ENCODE measurements around the gene PCDH12. TPM values are rescaled to one million over a fixed set of nuclear protein-coding genes. Genes with fewer than 3 reads are reported as not detected.

Gene PCDH12
- total RNA-seq, 1 donor from 2014 or later: 1.7 TPM

DNA sequence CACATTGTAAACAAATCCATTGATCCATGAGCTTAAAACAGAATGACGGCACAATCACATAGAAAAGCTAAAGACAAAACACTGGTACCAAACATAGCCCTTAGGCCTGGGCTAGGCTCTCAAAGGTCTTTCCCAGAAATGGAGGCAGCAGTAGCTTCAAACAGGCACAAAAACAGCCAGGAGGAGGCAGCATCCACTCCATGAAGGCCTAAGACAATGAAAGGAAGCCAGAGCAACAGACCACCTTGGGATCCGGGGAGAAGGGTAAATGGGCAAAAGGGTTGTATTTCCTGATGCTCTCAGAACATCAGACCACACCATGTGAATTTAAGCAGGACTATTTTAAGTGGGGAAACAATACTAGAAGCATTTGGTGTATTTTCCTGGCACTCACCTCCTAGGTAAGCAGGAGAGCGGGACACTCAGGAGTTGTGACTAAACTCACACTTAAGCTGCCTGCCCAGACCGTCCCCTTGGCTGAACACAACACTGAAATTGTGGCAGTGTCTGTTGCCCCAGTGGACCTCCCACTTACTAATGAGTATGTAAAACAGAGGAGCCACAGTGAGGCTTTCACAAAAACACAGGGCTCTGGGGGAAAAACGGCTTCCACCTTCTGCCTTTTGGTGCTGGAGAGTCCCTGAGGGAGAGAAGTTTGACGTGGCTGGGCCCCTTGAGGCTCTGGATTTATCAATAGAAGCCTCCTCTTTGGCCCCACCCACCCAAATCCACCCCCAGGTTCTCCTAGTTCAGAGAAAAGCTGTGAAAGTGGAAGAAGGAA, 42.9 kb upstream of the PCDH12 start:
- H3K4me1 Mint-ChIP-seq (ENCODE audit: low read depth, unreplicated experiment): peaks cover 2% of the 10 kb centered on the region
- H3K36me3 Mint-ChIP-seq (ENCODE audit: unreplicated experiment): peaks cover 10% of the 10 kb centered on the region
- no peak overlapping the region for H3K4me3 Mint-ChIP-seq (ENCODE audit: unreplicated experiment)
- DNase-seq: no peak
- H3K27ac Mint-ChIP-seq (ENCODE audit: unreplicated experiment): peak overlapping the region; percentile 48
- TF ChIP-seq, protein P1, sequence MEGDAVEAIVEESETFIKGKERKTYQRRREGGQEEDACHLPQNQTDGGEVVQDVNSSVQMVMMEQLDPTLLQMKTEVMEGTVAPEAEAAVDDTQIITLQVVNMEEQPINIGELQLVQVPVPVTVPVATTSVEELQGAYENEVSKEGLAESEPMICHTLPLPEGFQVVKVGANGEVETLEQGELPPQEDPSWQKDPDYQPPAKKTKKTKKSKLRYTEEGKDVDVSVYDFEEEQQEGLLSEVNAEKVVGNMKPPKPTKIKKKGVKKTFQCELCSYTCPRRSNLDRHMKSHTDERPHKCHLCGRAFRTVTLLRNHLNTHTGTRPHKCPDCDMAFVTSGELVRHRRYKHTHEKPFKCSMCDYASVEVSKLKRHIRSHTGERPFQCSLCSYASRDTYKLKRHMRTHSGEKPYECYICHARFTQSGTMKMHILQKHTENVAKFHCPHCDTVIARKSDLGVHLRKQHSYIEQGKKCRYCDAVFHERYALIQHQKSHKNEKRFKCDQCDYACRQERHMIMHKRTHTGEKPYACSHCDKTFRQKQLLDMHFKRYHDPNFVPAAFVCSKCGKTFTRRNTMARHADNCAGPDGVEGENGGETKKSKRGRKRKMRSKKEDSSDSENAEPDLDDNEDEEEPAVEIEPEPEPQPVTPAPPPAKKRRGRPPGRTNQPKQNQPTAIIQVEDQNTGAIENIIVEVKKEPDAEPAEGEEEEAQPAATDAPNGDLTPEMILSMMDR (IDR thresholded peaks at IDR 0.05; ENCODE audit: partially characterized antibody, unreplicated experiment): no peak
- H3K27me3 Mint-ChIP-seq (ENCODE audit: unreplicated experiment): peaks cover 5% of the 10 kb centered on the region
- H3K9me3 Mint-ChIP-seq (ENCODE audit: unreplicated experiment): peaks cover 5% of the 10 kb centered on the region

DNA sequence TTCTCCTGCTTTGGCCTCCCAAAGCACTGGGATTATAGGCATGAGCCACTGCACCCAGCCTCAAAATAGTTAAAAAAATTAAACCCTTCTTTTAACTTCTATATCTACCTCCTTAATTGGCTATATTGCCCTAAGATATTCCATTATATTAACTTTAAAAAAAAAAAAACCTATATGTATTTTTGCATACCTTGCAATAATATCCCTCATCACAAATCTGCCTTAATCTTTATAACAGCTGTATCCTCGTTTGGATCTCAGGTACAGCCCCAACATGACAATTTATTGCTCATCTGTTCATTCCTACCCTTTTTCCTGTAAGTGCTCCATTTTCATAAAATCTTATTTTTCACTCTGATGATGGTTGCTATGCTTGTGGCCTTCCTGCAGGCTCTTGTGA, 42.2 kb upstream of the PCDH12 start:
- H3K36me3 Mint-ChIP-seq (ENCODE audit: unreplicated experiment): peaks cover 14% of the 10 kb centered on the region
- peaks cover 5% of the 10 kb centered on the region for H3K9me3 Mint-ChIP-seq (ENCODE audit: unreplicated experiment)
- H3K4me3 Mint-ChIP-seq (ENCODE audit: unreplicated experiment): no peak overlapping the region
- TF ChIP-seq, protein P1 (IDR thresholded peaks at IDR 0.05; ENCODE audit: partially characterized antibody, unreplicated experiment): no peak
- peaks cover 2% of the 10 kb centered on the region for H3K4me1 Mint-ChIP-seq (ENCODE audit: low read depth, unreplicated experiment)
- no peak overlapping the region for H3K27ac Mint-ChIP-seq (ENCODE audit: unreplicated experiment)
- no peak for DNase-seq
- H3K27me3 Mint-ChIP-seq (ENCODE audit: unreplicated experiment): peaks cover 5% of the 10 kb centered on the region

DNA sequence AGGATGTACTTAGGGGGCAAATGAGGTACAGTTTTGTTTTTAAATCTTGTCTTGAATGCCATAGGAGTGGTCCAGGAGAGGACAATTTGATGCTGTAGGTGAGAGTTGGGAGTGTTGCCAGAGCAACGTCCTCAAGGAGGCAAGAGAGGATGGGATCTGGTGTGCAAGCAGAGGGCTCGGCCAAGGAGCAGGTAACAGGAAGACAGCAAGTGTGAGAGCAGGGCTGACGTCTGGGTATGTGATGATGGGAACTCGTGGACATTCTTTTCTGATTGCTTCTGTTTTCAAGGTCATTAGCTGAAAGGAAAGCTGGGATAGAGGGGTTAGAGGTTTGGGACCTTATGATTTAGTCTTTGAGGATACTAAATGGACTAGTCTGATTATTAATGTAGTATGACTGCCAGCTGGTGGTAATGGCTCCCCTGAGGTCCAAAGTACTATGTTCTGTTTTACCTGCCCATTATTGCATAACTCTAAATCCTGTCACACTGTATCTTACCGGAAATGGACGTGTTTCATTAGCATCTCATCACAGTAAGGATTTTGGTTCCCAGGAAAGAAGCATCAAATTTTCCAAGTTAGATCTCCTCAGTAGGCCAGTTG, 39.5 kb upstream of the PCDH12 start:
- TF ChIP-seq, protein P1 (IDR thresholded peaks at IDR 0.05; ENCODE audit: partially characterized antibody, unreplicated experiment): no peak
- Mint-ChIP-seq H3K27me3 (ENCODE audit: unreplicated experiment) (peaks cover 3% of the 10 kb centered on the region), H3K4me3 (ENCODE audit: unreplicated experiment) (no peak overlapping the region), H3K9me3 (ENCODE audit: unreplicated experiment) (peaks cover 5% of the 10 kb centered on the region), H3K4me1 (ENCODE audit: low read depth, unreplicated experiment) (peaks cover 9% of the 10 kb centered on the region), H3K27ac (ENCODE audit: unreplicated experiment) (no peak overlapping the region), H3K36me3 (ENCODE audit: unreplicated experiment) (peaks cover 14% of the 10 kb centered on the region)
- DNase-seq: no peak

DNA sequence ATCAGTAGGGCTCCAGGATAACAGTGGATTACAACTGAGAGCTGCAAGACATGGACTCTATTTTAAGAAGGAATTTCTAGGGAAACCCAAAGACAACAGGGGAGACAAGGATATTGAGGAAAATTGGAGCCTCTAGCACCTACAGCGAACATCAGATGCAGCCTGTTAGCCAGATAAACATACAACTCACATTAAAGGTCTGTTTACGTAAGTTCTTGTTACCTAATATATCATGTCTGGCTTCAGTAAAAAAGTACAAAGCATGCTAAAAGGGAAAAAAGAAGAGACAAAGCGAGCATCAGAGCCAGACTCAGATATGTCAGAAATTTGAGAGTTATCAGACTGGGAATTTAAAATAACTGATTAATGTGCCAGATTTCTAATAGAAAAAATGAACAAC, 37.7 kb upstream of the PCDH12 start:
- no peak for DNase-seq
- peaks cover 7% of the 10 kb centered on the region for H3K4me1 Mint-ChIP-seq (ENCODE audit: low read depth, unreplicated experiment)
- no peak overlapping the region for H3K27ac Mint-ChIP-seq (ENCODE audit: unreplicated experiment)
- H3K4me3 Mint-ChIP-seq (ENCODE audit: unreplicated experiment): no peak overlapping the region
- peaks cover 12% of the 10 kb centered on the region for H3K36me3 Mint-ChIP-seq (ENCODE audit: unreplicated experiment)
- TF ChIP-seq, protein P1 (IDR thresholded peaks at IDR 0.05; ENCODE audit: partially characterized antibody, unreplicated experiment): no peak
- peaks cover 5% of the 10 kb centered on the region for H3K9me3 Mint-ChIP-seq (ENCODE audit: unreplicated experiment)
- peaks cover 5% of the 10 kb centered on the region for H3K27me3 Mint-ChIP-seq (ENCODE audit: unreplicated experiment)
